H1 (cell line): Measurements from ENCODE around the gene GATC. TPM values are rescaled to one million over a fixed set of nuclear protein-coding genes. Genes with fewer than 3 reads are reported as not detected.

Source experiments
- CTCF ChIA-PET: fragments of 300-600 bp; sonication (Branson Sonifier 250); formaldehyde crosslinking; loops from one replicate; lab custom pipeline; 2021; ENCODE audit not compliant: partially characterized antibody; lab: Charles Lee
- POLR2A ChIA-PET: fragments of 300-600 bp; sonication (Branson Sonifier 250); formaldehyde crosslinking; loops from one replicate; lab custom pipeline; 2021; ENCODE audit warnings: inconsistent platforms; ENCODE audit not compliant: partially characterized antibody; lab: Charles Lee
- DNase-seq, 2 experiments: peaks; one replicate each; pipeline versions ENCODE4 v3.0.0 to v3.0.0-alpha.2; 2010 to 2022; ENCODE audit warnings: low spot score in 2 of 2, low read depth in 1 of 2, mixed read lengths in 1 of 2
- FAIRE-seq: peaks from 2 replicates; lab custom pipeline; 2011; peaks lifted over from hg19 to GRCh38; lab: Jason Lieb, UNC
- H2AFZ ChIP-seq: 2 replicates; pipeline ENCODE4 v1.8.1; 2012; ENCODE audit warnings: low read length, inconsistent platforms
- H2AK5ac ChIP-seq: 2 replicates; pipeline ENCODE4 v1.6.1; 2013; ENCODE audit warnings: low read depth, low read length
- H2BK120ac ChIP-seq: replicated peaks from 2 replicates; pipeline ENCODE3; 2013; ENCODE audit warnings: low read depth, low read length, inconsistent platforms
- H2BK12ac ChIP-seq: 2 replicates; pipeline ENCODE4 v1.6.1; 2013; ENCODE audit warnings: low read depth, low read length
- H2BK15ac ChIP-seq: 2 replicates; pipeline ENCODE4 v1.6.1; 2013; ENCODE audit warnings: low read length
- H2BK20ac ChIP-seq: 2 replicates; pipeline ENCODE4 v1.6.1; 2013; ENCODE audit warnings: low read length
- H2BK5ac ChIP-seq: 2 replicates; pipeline ENCODE4 v1.6.1; 2013; ENCODE audit warnings: low read depth, low read length
- H3K14ac ChIP-seq: 2 replicates; pipeline ENCODE4 v1.6.1; 2013; ENCODE audit warnings: inconsistent platforms; ENCODE audit not compliant: insufficient read length
- H3K18ac ChIP-seq: 2 replicates; pipeline ENCODE4 v1.6.1; 2013; ENCODE audit warnings: low read length; ENCODE audit errors: extremely low read depth
- H3K23ac ChIP-seq: 2 replicates; pipeline ENCODE4 v1.6.1; 2013; ENCODE audit warnings: inconsistent platforms; ENCODE audit not compliant: insufficient read length
- H3K23me2 ChIP-seq: 2 replicates; pipeline ENCODE4 v1.6.1; 2013; ENCODE audit warnings: low read depth, low read length
- H3K27ac ChIP-seq: 2 replicates; pipeline ENCODE4 v1.6.1; 2011; ENCODE audit warnings: low read depth, low read length, inconsistent platforms
- H3K27me3 ChIP-seq, 4 experiments: replicated peaks in 1 of 4; 1 replicate in 1 of 4; 2 replicates in 3 of 4; pipeline versions ENCODE4 v1.6.1 to v1.8.1; 2011 to 2013; ENCODE audit warnings: low read length in 3 of 4, mild to moderate bottlenecking in 3 of 4, inconsistent platforms in 2 of 4, mixed read lengths in 2 of 4, moderate library complexity in 1 of 4; ENCODE audit not compliant: control insufficient read depth in 3 of 4, insufficient read depth in 3 of 4; ENCODE audit errors: extremely low read depth in 1 of 4
- H3K36me3 ChIP-seq, 4 experiments: 2 replicates each; pipeline versions ENCODE4 v1.6.1 to v1.8.1; 2011 to 2013; ENCODE audit warnings: mild to moderate bottlenecking in 4 of 4, low read length in 3 of 4, moderate library complexity in 2 of 4, control low read depth in 1 of 4, inconsistent platforms in 1 of 4; ENCODE audit not compliant: insufficient read depth in 4 of 4, control insufficient read depth in 2 of 4
- H3K4ac ChIP-seq: replicated peaks from 2 replicates; pipeline ENCODE3; 2013; ENCODE audit warnings: low read length, low read depth, mixed read lengths, inconsistent platforms; ENCODE audit not compliant: insufficient read length
- H3K4me1 ChIP-seq, 4 experiments: replicated peaks in 1 of 4; 1 replicate in 1 of 4; 2 replicates in 3 of 4; pipeline versions ENCODE4 v1.6.1 to v1.8.1; 2011 to 2013; ENCODE audit warnings: low read length in 3 of 4, inconsistent platforms in 2 of 4, mixed read lengths in 1 of 4; ENCODE audit not compliant: insufficient read depth in 4 of 4, control insufficient read depth in 3 of 4
- H3K4me2 ChIP-seq, 2 experiments: 2 replicates each; pipeline versions ENCODE4 v1.6.1 to v1.8.1; 2011 to 2013; ENCODE audit warnings: low read depth in 2 of 2, low read length in 2 of 2, control low read depth in 1 of 2, inconsistent platforms in 1 of 2, mild to moderate bottlenecking in 1 of 2; ENCODE audit not compliant: insufficient read depth in 1 of 2
- H3K4me3 ChIP-seq, 4 experiments: fragments of 200-600, 300-600 bp in 1 of 4; sonication (generic), shearing (Covaris generic), sonication (Bioruptor Twin) in 1 of 4; 2 replicates each; pipeline versions ENCODE4 v1.5.1 to v1.8.1; 2011 to 2016; ENCODE audit warnings: low read length in 4 of 4, low read depth in 3 of 4, control low read depth in 2 of 4, inconsistent platforms in 2 of 4, mild to moderate bottlenecking in 2 of 4, mixed read lengths in 1 of 4, moderate library complexity in 1 of 4; ENCODE audit not compliant: insufficient read depth in 2 of 4; ENCODE audit errors: extremely low read depth in 1 of 4
- H3K56ac ChIP-seq: replicated peaks from 2 replicates; pipeline ENCODE3; 2013; ENCODE audit warnings: low read depth, mild to moderate bottlenecking, mixed read lengths, low read length, inconsistent platforms; ENCODE audit not compliant: insufficient read length
- H3K79me1 ChIP-seq: 2 replicates; pipeline ENCODE4 v1.6.1; 2013; ENCODE audit warnings: low read depth, low read length, control low read depth
- H3K79me2 ChIP-seq, 2 experiments: 2 replicates each; pipeline versions ENCODE4 v1.6.1 to v1.8.1; 2012 to 2013; ENCODE audit warnings: low read length in 2 of 2, mild to moderate bottlenecking in 2 of 2, inconsistent platforms in 1 of 2; ENCODE audit not compliant: insufficient read depth in 2 of 2, control insufficient read depth in 1 of 2
- H3K9ac ChIP-seq, 4 experiments: replicated peaks in 1 of 4; 1 replicate in 1 of 4; 2 replicates in 3 of 4; pipeline versions ENCODE4 v1.6.1 to v1.8.1; 2011 to 2013; ENCODE audit warnings: low read depth in 3 of 4, low read length in 3 of 4, control low read depth in 2 of 4, mild to moderate bottlenecking in 2 of 4, moderate library complexity in 2 of 4, inconsistent platforms in 1 of 4; ENCODE audit errors: extremely low read depth in 1 of 4
- H3K9me3 ChIP-seq, 2 experiments: 2 replicates each; pipeline versions ENCODE4 v1.6.1 to v1.8.1; 2012 to 2013; ENCODE audit warnings: mild to moderate bottlenecking in 2 of 2, moderate library complexity in 2 of 2, control low read depth in 1 of 2, inconsistent platforms in 1 of 2, low read depth in 1 of 2, low read length in 1 of 2, mixed read lengths in 1 of 2; ENCODE audit not compliant: insufficient read depth in 2 of 2
- H4K20me1 ChIP-seq, 2 experiments: replicated peaks in 1 of 2; 2 replicates each; pipeline versions ENCODE3 to v1.8.1; 2011 to 2013; ENCODE audit warnings: inconsistent platforms in 2 of 2, low read length in 2 of 2, mild to moderate bottlenecking in 1 of 2; ENCODE audit not compliant: insufficient read depth in 2 of 2, control insufficient read depth in 1 of 2
- H4K5ac ChIP-seq: 2 replicates; pipeline ENCODE4 v1.6.1; 2013; ENCODE audit warnings: low read length, low read depth, mixed read lengths, inconsistent platforms; ENCODE audit not compliant: insufficient read length
- H4K8ac ChIP-seq: 2 replicates; pipeline ENCODE4 v1.8.0; 2013; ENCODE audit warnings: mild to moderate bottlenecking, moderate library complexity, low read length, inconsistent platforms; ENCODE audit not compliant: insufficient read depth; ENCODE audit errors: extremely low read depth
- H4K91ac ChIP-seq: replicated peaks from 2 replicates; pipeline ENCODE3; 2013; ENCODE audit warnings: low read length, mixed read lengths, inconsistent platforms; ENCODE audit not compliant: insufficient read length
- BRCA1 ChIP-seq: IDR thresholded peaks from 2 replicates; pipeline ENCODE4 v1.6.1; 2012; ENCODE audit warnings: low read depth, low read length, improper control_type of control experiment
- CEBPB ChIP-seq: IDR thresholded peaks from 2 replicates; pipeline ENCODE4 v1.6.1; 2012; ENCODE audit warnings: low read depth, low read length
- CTBP2 ChIP-seq: IDR thresholded peaks from 2 replicates; pipeline ENCODE4 v1.7.0; 2011; ENCODE audit warnings: borderline replicate concordance, mild to moderate bottlenecking, moderate library complexity, mixed read lengths, low read length; ENCODE audit not compliant: insufficient read depth, insufficient read length
- EP300 ChIP-seq, 2 experiments: IDR thresholded peaks; 1 replicate in 1 of 2; 2 replicates in 1 of 2; pipeline ENCODE4 v1.6.1; 2011 to 2012; ENCODE audit warnings: low read depth in 2 of 2, low read length in 2 of 2, mild to moderate bottlenecking in 2 of 2, borderline replicate concordance in 1 of 2, inconsistent platforms in 1 of 2, moderate library complexity in 1 of 2
- EZH2 ChIP-seq: fragments of 200-600 bp; sonication (generic); IDR thresholded peaks from 2 replicates; pipeline ENCODE4 v1.7.1; 2012; ENCODE audit warnings: low read depth, mild to moderate bottlenecking, moderate library complexity, low read length, inconsistent platforms; ENCODE audit not compliant: severe bottlenecking
- FOSL1 ChIP-seq: IDR thresholded peaks from 2 replicates; pipeline ENCODE4 v1.6.1; 2011; ENCODE audit warnings: mild to moderate bottlenecking, low read depth, low read length, moderate library complexity; ENCODE audit not compliant: insufficient read depth
- GABPA ChIP-seq: IDR thresholded peaks from 2 replicates; pipeline ENCODE4 v1.6.1; 2011; ENCODE audit warnings: mild to moderate bottlenecking, low read length, moderate library complexity, borderline replicate concordance; ENCODE audit not compliant: insufficient read depth
- JUND ChIP-seq: IDR thresholded peaks from 2 replicates; pipeline ENCODE4 v1.6.1; 2011; ENCODE audit warnings: mild to moderate bottlenecking, improper control_type of control experiment, low read length
- KDM4A ChIP-seq: IDR thresholded peaks from one replicate; pipeline ENCODE4 v1.7.1; 2012; ENCODE audit warnings: low read depth, mild to moderate bottlenecking, moderate library complexity, low read length, inconsistent platforms; ENCODE audit not compliant: severe bottlenecking
- POLR2AphosphoS5 ChIP-seq: IDR thresholded peaks from 2 replicates; pipeline ENCODE4 v1.6.1; 2011; ENCODE audit warnings: low read depth, low read length
- RBBP5 ChIP-seq: IDR thresholded peaks from 2 replicates; pipeline ENCODE4 v1.7.1; 2012; ENCODE audit warnings: low read depth, mild to moderate bottlenecking, inconsistent platforms, low read length, moderate library complexity, borderline replicate concordance
- SAP30 ChIP-seq: fragments of 300-600 bp; sonication (generic); IDR thresholded peaks from 2 replicates; pipeline ENCODE4 v1.7.1; 2012; ENCODE audit warnings: low read length, moderate library complexity, mild to moderate bottlenecking, inconsistent platforms; ENCODE audit not compliant: insufficient read depth, insufficient replicate concordance
- SIRT6 ChIP-seq: IDR thresholded peaks from one replicate; pipeline ENCODE4 v1.7.1; 2012; ENCODE audit warnings: low read length, inconsistent platforms
- SP1 ChIP-seq: IDR thresholded peaks from 2 replicates; pipeline ENCODE4 v1.6.1; 2011; ENCODE audit warnings: low read depth, low read length
- WGBS, 2 experiments: shearing (Covaris generic) in 1 of 2; methylation state at CpG; one replicate each; pipeline versions ENCODE4 v1.1.6 to v1.1.7; 2013 to 2015; ENCODE audit warnings: low lambda C conversion rate in 2 of 2, mixed read lengths in 2 of 2, inconsistent platforms in 1 of 2, low coverage in 1 of 2, missing lambda C conversion rate in 1 of 2; ENCODE audit not compliant: insufficient replicate concordance in 2 of 2, insufficient coverage in 1 of 2, insufficient read length in 1 of 2; ENCODE audit errors: extremely low coverage in 1 of 2, missing lambda C conversion rate in 1 of 2; 5-methylcytosine and 5-hydroxymethylcytosine counted together
- polyA plus RNA-seq, 7 experiments: library from polyadenylated mRNA; depleted of rRNA in 3 of 7; stranded (reverse) in 5 of 7; unstranded in 2 of 7; fragments of >200 nt in 5 of 7; fragments of 200-250 nt in 2 of 7; gene quantifications; 1 replicate in 5 of 7; 2 replicates in 1 of 7; 4 replicates in 1 of 7; pipeline versions ENCODE4 v1.2.1 to v1.2.3, GENCODE V29; 2011 to 2013; ENCODE audit warnings: missing spikeins in 2 of 7, mixed read lengths in 2 of 7
- total RNA-seq: library from RNA; stranded (reverse); fragmentation: NEBNext Ultra II Directional; extraction: Animal tissue kit (Norgen Biotek cat#: 25700); gene quantifications from 2 replicates; pipeline ENCODE4 v1.2.1, GENCODE V29; 2021

Gene GATC
- total and polyA plus RNA-seq, 2 of the 8 experiments (the other 6 are each of a cell fraction or from before 2014, with no cell fraction given), result 13.2 to 30.4 TPM

DNA sequence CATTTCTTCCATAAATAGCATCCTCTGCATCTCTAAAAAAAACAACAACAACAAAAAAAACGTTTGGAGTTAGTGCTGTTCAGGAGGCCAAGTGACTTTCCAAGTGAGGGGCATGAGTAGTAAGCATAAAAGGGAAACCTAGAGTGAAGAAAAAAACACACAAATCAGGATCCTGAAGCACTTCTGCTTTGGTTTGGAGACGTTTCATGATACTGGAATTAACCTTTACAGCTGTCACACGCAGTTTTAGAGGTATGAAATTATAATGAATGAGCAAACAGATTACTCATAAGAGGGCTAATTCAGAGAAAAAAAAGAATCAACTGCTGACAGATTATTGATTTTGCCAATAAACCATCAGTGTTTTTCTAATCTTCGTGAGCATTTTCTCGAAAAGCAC lies 19.5 kb downstream of the GATC start:
- no peak overlapping the region for H2BK5ac ChIP-seq
- no peak overlapping the region for H3K56ac ChIP-seq
- H2AK5ac ChIP-seq, result no peak overlapping the region
- H3K4me1 ChIP-seq, result peaks cover 0 to 5% (median 0%) of the 10 kb centered on the region in 4 experiments; a peak in 2 of 7 replicates
- H3K23ac ChIP-seq, result no peak overlapping the region
- no peak overlapping the region for H3K9ac ChIP-seq
- H3K27me3 ChIP-seq, result no peaks in the 10 kb centered on the region
- H2BK15ac ChIP-seq, result no peak overlapping the region
- H3K18ac ChIP-seq, result no peak overlapping the region
- ChIA-PET POLR2A (interaction anchor here (1.0 to 18.7 kb wide), 6 partner anchors 14 to 139 kb away, joined by 3 to 365 read pairs (median 4); partner anchors contain the start of genes DYNLL1, GATC and TRIAP1), CTCF (interaction anchor here (0.8 to 9.3 kb wide), 11 partner anchors 11 to 150 kb away, joined by 3 to 152 read pairs (median 9); partner anchors contain the start of genes COX6A1 and PLA2G1B)
- H2BK12ac ChIP-seq, result no peak overlapping the region
- TF ChIP-seq BRCA1 (no peak), CEBPB (no peak), SIRT6 (no peak), EP300 (IDR thresholded peaks at IDR 0.05; ENCODE audit: borderline replicate concordance in 1 of 2, low read depth in 2 of 2, low read length in 2 of 2) (no peak), POLR2AphosphoS5 (no peak), RBBP5 (no peak), EZH2 (no peak), SP1 (no peak), SAP30 (no peak), JUND (no peak), GABPA (no peak), CTBP2 (no peak), FOSL1 (no peak), KDM4A (no peak)
- no peak overlapping the region for H3K27ac ChIP-seq
- 72% methylated on average over 5 of the region's 5 CpGs; no CpG with 5 or more reads in 1 of the 2 experiments for WGBS, 2 experiments
- no peak overlapping the region for H2BK20ac ChIP-seq
- H2BK120ac ChIP-seq, result no peak overlapping the region
- peaks cover 0 to 49% of the 10 kb centered on the region in 2 experiments; a peak in 3 of 4 replicates for H3K79me2 ChIP-seq
- no peak overlapping the region for H3K4me2 ChIP-seq
- H4K20me1 ChIP-seq, result peaks cover 12 to 18% of the 10 kb centered on the region in 2 experiments
- H3K79me1 ChIP-seq, result peaks cover 3% of the 10 kb centered on the region
- H3K4ac ChIP-seq, result no peak overlapping the region
- no peak overlapping the region for H2AFZ ChIP-seq
- H3K9me3 ChIP-seq, result no peaks in the 10 kb centered on the region
- H4K91ac ChIP-seq, result no peak overlapping the region
- DNase-seq (no peak), FAIRE-seq (no peak)
- peaks cover 5% of the 10 kb centered on the region for H3K23me2 ChIP-seq
- H4K8ac ChIP-seq, result no peak overlapping the region
- no peak overlapping the region for H3K14ac ChIP-seq
- H3K4me3 ChIP-seq, result no peak overlapping the region
- H3K36me3 ChIP-seq, result peaks cover 36 to 55% (median 47%) of the 10 kb centered on the region in 4 experiments
- H4K5ac ChIP-seq, result no peak overlapping the region
